Ramos (cell line): ENCODE data around the gene PRR16.
"Not testable (repeated sequence)": the region's sequence is repeated elsewhere in the genome, so short reads cannot be mapped to it uniquely, and the experiment has no call there.

Source experiments
- in situ Hi-C: fragments of 300-500 bp; cut with MboI; formaldehyde crosslinking; loops from one replicate; pipeline ENCODE4 v1.14.3; 2022; ENCODE audit warnings: low sequenced_read_pairs; ENCODE audit not compliant: unreplicated experiment

PRR16 gene

DNA sequence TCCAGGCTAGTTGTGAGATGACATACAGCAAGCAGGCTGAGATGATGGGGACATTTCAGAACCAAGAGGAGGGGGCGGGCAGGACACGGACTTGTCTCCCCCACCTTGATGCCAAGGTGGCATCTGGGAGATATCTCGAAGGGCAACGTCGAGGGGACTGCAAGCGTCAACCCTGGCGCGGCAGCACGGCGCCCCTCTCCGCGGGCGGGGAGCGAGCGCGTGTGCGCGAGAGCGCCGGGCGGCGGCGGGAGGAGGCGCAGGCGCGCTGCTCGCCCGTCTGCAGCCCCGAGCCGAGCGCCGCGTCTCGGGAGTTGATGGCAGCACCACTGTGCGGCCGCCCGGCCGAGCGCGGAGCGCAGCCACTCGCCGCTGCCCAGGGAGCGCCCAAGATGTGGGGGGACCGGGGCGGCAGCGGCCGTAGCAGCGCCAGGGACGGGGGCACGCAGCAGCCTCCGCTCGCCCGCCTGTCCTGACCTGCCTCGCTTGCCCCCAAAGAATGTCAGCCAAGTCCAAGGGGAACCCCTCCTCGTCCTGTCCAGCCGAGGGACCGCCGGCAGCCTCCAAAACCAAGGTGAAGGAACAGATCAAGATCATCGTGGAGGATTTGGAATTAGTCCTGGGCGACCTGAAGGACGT is at the start of gene PRR16:
Gene PRR16, plus strand, starts transcription at position 310 of the 636 bp plus-strand sequence.
- in situ Hi-C loops: no loop called here

- in situ Hi-C loops: no loop called here
These were observed 48.1 kb upstream of the PRR16 start for GRCh38 chr5:120415985-120416384.

GRCh38 chr5:120419127-120419526 is 45.0 kb upstream of the PRR16 start:
- in situ Hi-C loops: no loop called here

DNA sequence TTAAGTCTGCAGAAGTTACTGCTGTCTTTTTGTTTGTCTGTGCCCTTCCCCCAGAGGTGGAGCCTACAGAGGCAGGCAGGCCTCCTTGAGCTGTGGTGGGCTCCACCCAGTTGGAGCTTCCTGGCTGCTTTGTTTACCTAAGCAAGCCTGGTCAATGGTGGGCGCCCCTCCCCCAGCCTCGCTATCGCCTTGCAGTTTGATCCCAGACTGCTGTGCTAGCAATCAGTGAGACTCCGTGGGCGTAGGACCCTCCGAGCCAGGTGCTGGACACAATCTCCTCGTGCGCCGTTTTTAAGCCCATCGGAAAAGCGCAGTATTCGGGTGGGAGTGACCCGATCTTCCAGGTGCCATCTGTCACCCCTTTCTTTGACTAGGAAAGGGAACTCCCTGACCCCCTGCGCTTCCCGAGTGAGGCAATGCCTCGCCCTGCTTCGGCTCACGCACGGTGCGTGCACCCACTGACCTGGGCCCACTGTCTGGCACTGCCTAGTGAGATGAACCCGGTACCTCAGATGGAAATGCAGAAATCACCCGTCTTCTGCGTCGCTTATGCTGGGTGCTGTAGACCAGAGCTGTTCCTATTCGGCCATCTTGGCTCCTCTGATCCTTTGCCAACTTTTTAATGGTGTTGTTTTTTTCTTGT is 37.3 kb upstream of the PRR16 start:
- in situ Hi-C loops: not testable (repeated sequence)

DNA sequence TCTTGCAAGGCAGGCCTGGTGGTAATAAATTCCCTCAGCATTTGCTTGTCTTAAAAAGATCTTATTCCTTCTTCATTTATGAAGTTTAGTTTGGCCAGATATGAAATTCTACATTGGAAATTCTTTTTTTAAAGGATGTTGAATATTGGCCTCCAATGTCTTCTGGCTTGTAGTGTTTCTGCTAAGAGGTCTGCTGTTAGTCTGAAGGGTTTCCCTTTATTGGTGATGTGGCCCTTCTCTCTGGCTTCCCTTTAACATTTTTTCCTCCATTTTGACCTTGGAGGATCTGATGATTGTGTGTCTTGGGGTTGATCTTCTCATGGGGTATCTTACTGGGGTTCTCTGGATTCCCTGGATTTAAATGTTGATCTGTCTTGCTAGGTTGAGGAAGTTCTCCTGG is 33.5 kb upstream of the PRR16 start:
- in situ Hi-C loops: no loop called here

DNA sequence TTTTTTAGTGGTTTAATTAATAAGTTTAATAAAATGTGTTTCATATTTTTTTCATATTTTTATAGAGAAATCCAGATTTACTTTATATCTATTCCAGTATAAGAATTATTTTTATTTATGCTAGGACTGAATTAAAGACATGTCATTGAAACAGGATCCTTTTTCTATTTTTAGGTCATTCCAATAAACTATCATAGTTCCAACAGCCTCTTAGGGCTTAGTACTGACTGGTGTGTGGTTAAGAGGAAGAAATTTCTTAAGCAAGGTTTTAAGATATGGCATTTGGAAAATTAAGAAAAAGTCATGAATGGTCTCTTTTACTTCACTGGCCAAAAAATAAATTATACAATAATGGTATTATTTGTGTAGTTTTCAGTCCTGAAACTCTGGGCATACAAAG is 31.2 kb upstream of the PRR16 start:
- in situ Hi-C loops: no loop called here

DNA sequence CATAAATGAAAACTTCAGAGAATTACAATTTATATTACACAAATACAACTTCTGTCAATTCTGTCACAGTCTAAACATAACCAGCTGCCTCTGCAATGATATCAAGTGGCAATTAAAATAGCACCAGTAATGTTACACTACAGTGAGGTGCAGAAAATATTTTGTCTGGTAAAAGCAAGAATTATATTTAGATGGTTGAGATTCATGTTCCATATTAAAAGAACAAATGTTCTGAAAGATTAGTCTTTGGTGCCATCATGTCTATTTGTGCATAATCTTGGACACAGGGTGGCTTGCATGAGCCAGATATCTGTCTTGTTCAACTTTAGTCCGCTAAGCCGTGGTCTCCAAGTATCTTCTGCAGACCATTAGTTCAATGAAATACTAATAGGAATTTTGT is 29.0 kb upstream of the PRR16 start:
- in situ Hi-C loops: no loop called here

- in situ Hi-C loops: no loop called here
These were observed 27.1 kb upstream of the PRR16 start for GRCh38 chr5:120436996-120437395.

- in situ Hi-C loops: no loop called here
These were observed 21.4 kb upstream of the PRR16 start for GRCh38 chr5:120442694-120443093.

DNA sequence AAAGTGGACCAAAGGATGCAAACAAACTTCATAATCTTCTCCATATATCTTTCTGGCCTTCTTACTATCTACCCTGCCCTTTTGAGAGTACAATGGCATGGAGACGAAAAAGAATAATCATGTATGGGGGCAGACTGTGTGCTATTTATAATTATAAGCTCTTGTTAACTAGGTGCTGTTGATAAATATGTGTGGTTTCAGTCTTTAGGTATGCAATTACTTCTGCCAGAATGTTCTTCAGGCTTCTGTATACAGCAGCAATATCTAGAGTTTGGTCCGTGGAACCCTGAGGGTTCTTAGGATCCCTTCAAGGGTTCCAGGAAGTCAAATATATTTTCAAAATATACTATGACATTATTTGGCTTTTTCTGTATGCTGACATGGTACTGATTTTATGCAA is 20.5 kb upstream of the PRR16 start:
- in situ Hi-C loops: no loop called here

DNA sequence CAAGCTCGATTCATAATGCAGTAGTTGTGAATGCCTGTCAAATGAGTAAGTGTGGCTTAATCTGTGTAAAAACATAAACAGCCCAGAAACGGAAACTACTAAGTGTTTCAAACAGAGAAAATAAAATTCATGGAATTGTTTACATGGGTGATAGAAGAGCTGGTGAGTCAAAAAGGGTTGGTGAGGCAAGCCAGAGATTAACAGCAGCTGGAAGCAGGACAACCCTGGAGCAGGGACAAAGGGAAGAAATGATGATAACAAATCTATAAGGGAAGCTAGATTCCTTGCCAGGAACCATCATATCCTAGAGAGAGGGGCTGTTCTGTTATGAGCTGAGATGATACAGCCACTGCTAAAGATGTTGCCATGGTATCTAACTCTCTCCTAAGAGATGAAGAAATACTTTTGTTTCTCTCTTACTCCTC is 18.0 kb upstream of the PRR16 start:
- in situ Hi-C loops: no loop called here

- in situ Hi-C loops: no loop called here
These were observed 17.2 kb upstream of the PRR16 start for GRCh38 chr5:120446901-120447300.

DNA sequence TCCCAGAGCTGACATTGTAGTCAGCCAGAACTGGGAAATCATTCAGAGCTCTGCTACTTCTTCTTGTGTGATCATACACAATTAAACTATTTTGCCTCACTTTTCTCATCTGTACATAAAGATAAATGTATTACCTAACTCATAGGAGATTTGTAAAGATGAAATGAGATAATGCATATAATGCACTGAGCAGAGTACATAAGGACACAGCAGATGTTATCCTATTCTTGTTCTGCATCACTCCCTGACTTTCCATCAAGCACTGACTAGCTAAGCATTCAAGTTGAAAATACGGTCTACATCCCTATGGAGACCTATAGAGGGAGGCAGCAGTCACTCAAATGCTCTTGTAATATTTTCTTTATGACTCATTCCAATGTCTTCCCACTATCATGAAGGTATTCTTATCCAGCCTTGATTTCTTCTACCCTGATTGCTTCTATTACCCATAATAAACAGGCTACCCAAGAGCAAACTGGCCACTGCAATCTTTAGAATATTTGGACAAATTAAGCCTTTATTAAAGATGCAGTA is 16.3 kb upstream of the PRR16 start:
- in situ Hi-C loops: no loop called here

DNA sequence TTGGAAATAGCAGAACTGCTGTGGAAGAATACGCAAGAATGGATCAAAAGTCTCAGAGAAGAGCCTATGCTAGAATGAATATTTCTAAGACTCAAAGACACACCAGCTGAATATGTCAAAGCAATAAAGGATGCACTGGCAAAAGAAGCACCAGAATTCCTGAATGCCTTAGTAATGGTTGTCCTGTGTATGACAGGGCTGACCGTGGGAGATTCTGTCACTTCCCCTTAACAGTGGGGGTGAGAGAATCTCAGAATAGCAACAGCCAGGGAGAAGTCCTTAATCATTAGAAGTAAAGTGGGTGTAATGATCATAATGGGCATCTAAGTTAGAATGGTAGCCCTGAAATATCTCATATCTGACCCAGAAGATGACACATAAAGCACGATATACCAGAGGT is 14.6 kb upstream of the PRR16 start:
- in situ Hi-C loops: no loop called here

DNA sequence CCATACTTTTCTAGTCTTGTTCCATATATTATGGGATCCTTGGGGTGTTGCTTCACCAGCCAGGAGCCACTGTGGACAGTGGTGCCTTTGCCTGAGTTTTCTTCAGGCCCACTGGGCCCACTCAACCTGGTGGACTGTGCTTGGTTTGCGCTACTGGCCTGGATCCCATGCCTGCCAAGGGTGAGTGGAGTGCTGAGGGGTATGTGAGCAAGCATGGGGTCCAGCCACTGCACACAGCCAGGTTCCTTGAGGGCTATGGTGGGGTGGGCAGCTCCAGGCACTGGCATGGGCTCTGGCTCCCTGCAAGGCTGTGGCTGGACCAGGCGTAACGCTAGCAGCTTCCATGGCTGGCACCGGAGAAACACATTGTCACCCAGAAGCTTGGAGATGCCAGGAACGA is 13.2 kb upstream of the PRR16 start:
- in situ Hi-C loops: no loop called here

DNA sequence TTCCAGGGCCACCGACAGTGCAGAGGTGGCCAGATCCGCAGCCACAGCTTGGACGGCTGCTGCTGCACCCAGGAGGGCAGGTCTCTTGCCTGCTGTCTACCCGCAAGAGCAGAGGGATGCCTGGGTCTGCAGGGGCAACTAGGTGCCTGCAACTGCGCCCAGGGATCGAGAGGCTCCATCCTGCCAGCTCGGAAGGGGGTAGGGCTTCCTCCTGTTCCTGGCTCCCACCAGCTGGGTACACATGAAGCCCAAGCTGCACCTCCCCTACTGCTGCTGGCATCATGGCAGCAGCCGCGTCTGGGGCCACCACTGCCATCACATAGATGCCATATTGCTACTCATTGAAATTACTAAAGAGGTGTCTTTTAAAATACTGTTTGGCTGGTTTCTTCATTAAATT is 12.7 kb upstream of the PRR16 start:
- in situ Hi-C loops: no loop called here

- in situ Hi-C loops: no loop called here
These were observed 11.6 kb upstream of the PRR16 start for GRCh38 chr5:120452471-120452870.

- in situ Hi-C loops: no loop called here
These were observed 9.9 kb upstream of the PRR16 start for GRCh38 chr5:120454094-120454798.

DNA sequence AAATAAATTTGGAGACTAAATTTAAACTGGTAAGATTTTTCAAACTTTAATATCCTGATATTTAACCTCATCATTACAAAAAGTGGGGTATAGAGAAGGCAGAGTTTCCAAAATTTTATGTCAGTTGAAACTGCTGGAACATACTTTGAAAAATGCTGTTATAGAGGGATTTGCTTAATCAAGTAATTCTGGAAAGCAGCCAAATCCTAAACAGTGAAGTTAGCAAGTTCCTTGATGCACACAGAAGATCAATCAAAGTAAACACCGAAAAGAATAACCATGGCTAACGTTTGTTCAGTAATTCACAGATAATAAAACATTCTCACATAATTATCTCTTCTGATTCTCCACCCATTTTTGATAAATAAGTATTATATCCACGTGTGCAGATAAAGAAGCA is 8.1 kb upstream of the PRR16 start:
- in situ Hi-C loops: no loop called here

DNA sequence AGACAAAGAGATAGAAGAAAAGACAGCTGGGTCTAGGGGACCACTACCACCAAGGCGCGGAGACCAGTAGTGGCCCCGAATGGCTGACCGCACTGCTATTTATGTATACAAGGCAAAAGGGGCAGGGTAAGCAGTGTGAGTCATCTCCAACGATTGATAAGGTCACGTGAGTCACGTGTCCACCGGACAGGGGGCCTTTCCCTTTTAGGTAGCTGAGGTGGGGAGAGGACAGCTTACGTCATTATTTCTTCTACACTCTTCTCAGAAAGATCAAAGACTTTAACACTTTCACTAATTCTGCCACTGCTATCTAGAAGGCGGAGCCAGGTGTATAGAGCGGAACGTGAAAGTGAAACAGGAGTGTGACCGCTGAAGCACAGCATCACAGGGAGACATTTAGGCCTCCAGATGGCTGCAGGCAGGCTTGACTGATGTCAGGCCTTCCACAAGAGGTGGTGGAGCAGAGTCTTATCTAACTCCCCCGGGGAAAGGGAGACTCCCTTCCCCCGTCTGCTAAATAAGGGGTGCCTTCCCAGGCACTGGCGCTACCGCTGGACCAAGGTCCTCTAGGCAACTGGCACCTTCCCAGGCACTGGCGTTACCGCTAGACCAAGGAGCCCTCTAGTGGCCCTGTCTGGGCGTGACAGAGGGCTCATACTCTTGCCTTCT is 6.1 kb upstream of the PRR16 start:
- in situ Hi-C loops: no loop called here

DNA sequence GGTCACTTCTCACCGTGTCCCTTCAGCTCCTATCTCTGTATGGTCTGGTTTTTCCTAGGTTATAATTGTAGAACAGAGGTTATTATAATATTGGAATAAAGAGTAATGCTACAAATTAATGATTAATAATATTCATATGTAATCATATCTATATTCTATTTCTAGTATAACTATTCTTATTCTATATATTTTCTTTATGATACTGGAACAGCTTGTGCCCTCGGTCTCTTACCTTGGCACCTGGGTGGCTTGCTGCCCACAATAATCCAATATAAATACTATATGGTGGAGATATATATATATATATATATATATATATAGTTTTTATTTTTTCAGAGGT is 5.6 kb upstream of the PRR16 start:
- in situ Hi-C loops: not testable (repeated sequence)
